ENCODE data around the gene SPTY2D1.
"Not testable (repeated sequence)": the region's sequence is repeated elsewhere in the genome, so short reads cannot be mapped to it uniquely, and the experiment has no call there.

Gene SPTY2D1

GRCh38 chr11:18634140-18635032, at the start of gene SPTY2D1:
Gene SPTY2D1 (minus strand): TSS chr11:18634342. CDS start chr11:18634257, 85 bp downstream.
- DNase-seq: peak; percentile 100

GRCh38 chr11:18682466-18682865, 48.3 kb upstream of the SPTY2D1 start:
- no peak for DNase-seq

GRCh38 chr11:18681949-18682348, 47.8 kb upstream of the SPTY2D1 start:
- not testable (repeated sequence) for DNase-seq

GRCh38 chr11:18677560-18677959, 43.4 kb upstream of the SPTY2D1 start:
- no peak for DNase-seq

- DNase-seq: no peak
Observed at GRCh38 chr11:18676803-18677202, 42.7 kb upstream of the SPTY2D1 start.

GRCh38 chr11:18672209-18672608, 38.1 kb upstream of the SPTY2D1 start:
- not testable (repeated sequence) for DNase-seq

GRCh38 chr11:18671246-18671645, 37.1 kb upstream of the SPTY2D1 start:
- DNase-seq: no peak

- DNase-seq: no peak
Observed at GRCh38 chr11:18669711-18670110, 35.6 kb upstream of the SPTY2D1 start.

- DNase-seq: no peak
Observed at GRCh38 chr11:18669219-18669596, 35.1 kb upstream of the SPTY2D1 start.

GRCh38 chr11:18668131-18668530, 34.0 kb upstream of the SPTY2D1 start:
- no peak for DNase-seq

GRCh38 chr11:18665353-18665872, 31.3 kb upstream of the SPTY2D1 start:
- not testable (repeated sequence) for DNase-seq

GRCh38 chr11:18657673-18658072, 23.5 kb upstream of the SPTY2D1 start:
- no peak for DNase-seq

- no peak for DNase-seq
Observed at GRCh38 chr11:18650859-18651557, 16.9 kb upstream of the SPTY2D1 start.

GRCh38 chr11:18650353-18650752, 16.2 kb upstream of the SPTY2D1 start:
- no peak for DNase-seq

- DNase-seq: not testable (repeated sequence)
Observed at GRCh38 chr11:18643034-18643433, 8.9 kb upstream of the SPTY2D1 start.

GRCh38 chr11:18641677-18642076, 7.5 kb upstream of the SPTY2D1 start:
- DNase-seq: no peak

GRCh38 chr11:18633256-18634139, 644 bp downstream of the SPTY2D1 start:
- peak; percentile 41 for DNase-seq

GRCh38 chr11:18632841-18633240, 1.3 kb downstream of the SPTY2D1 start:
- no peak for DNase-seq

- DNase-seq: no peak
Observed at GRCh38 chr11:18624161-18624560, 10.0 kb downstream of the SPTY2D1 start.

GRCh38 chr11:18623707-18624106, 10.4 kb downstream of the SPTY2D1 start:
- DNase-seq: no peak

- DNase-seq: no peak
Observed at GRCh38 chr11:18618342-18619025, 15.7 kb downstream of the SPTY2D1 start.

- no peak for DNase-seq
Observed at GRCh38 chr11:18617688-18618341, 16.3 kb downstream of the SPTY2D1 start.
